Tibial artery (tissue), 4 donors: ENCODE measurements around the gene ITGAX.

Experiments
- DNase-seq, 2 donors: peaks; one replicate each; pipeline ENCODE4 v3.0.0-alpha.2; 2019
- H3K27ac ChIP-seq, 2 donors: fragments of 200-600 bp; sonication (generic) in 1 of 2; 1 replicate in 1 of 2; 2 replicates in 1 of 2; pipeline ENCODE4 v1.5.1; 2018 to 2019; ENCODE audit warnings: mild to moderate bottlenecking in 1 of 2
- H3K27me3 ChIP-seq, 2 donors: fragments of 200-600 bp; sonication (generic) in 1 of 2; one replicate each; pipeline versions ENCODE4 v1.5.1 to v1.6.0; 2016 to 2019
- H3K36me3 ChIP-seq, 3 donors: fragments of 200-600 bp; sonication (generic) in 2 of 3; one replicate each; pipeline ENCODE4 v1.5.1; 2016 to 2019; ENCODE audit warnings: mild to moderate bottlenecking in 2 of 3
- H3K4me1 ChIP-seq, 4 donors: fragments of 200-600 bp; sonication (generic) in 2 of 4; 1 replicate in 3 of 4; 2 replicates in 1 of 4; pipeline ENCODE4 v1.5.1; 2016 to 2019
- H3K4me3 ChIP-seq, 2 donors: fragments of 200-600 bp; sonication (generic) in 1 of 2; 1 replicate in 1 of 2; 2 replicates in 1 of 2; pipeline ENCODE4 v1.5.1; 2018 to 2019; ENCODE audit warnings: mild to moderate bottlenecking in 2 of 2
- H3K9me3 ChIP-seq, 3 donors: fragments of 200-600 bp; sonication (generic) in 1 of 3; one replicate each; pipeline ENCODE4 v1.5.1; 2016 to 2019
- CTCF ChIP-seq, 2 experiments: fragments of 200-600 bp in 1 of 2; fragments of 450-650 bp in 1 of 2; IDR thresholded peaks; one replicate each; pipeline ENCODE4 v1.5.1; 2017 to 2019; ENCODE audit warnings: antibody characterized with exemption in 2 of 2, mild to moderate bottlenecking in 1 of 2, moderate library complexity in 1 of 2
- intact Hi-C: fragments of 100-400 bp; cut with DNase I; formaldehyde crosslinking; loops from one replicate; pipeline ENCODE4 v1.15.0; 2023; ENCODE audit warnings: low total_unique reads

Gene ITGAX

GRCh38 chr16:31351942-31352325 lies 3.0 kb upstream of the ITGAX start:
- Histone ChIP-seq H3K4me3 (no peak overlapping the region), H3K36me3 (no peaks in the 10 kb centered on the region), H3K27me3 (peaks cover 0 to 10% of the 10 kb centered on the region in 2 donors), H3K27ac (no peak overlapping the region), H3K9me3 (no peaks in the 10 kb centered on the region), H3K4me1 (no peaks in the 10 kb centered on the region)
- TF ChIP-seq CTCF (IDR thresholded peaks at IDR 0.05), result no peak
- no peak for DNase-seq
- intact Hi-C loops, result no loop called here

- Histone ChIP-seq H3K9me3 (no peaks in the 10 kb centered on the region), H3K36me3 (no peaks in the 10 kb centered on the region), H3K4me1 (no peaks in the 10 kb centered on the region), H3K27me3 (peaks cover 0 to 10% of the 10 kb centered on the region in 2 donors), H3K4me3 (no peak overlapping the region), H3K27ac (no peak overlapping the region)
- intact Hi-C loops, result no loop called here
- no peak for DNase-seq
- no peak for TF ChIP-seq CTCF (IDR thresholded peaks at IDR 0.05)
These were observed 2.4 kb upstream of the ITGAX start for GRCh38 chr16:31352376-31353115.

GRCh38 chr16:31355431-31356100 lies 590 bp downstream of the ITGAX start:
- intact Hi-C loops, result no loop called here
- no peak for DNase-seq
- H3K27me3 ChIP-seq, result peaks cover 0 to 4% of the 10 kb centered on the region in 2 donors
- H3K36me3 ChIP-seq, result no peaks in the 10 kb centered on the region
- no peaks in the 10 kb centered on the region for H3K4me1 ChIP-seq
- no peak overlapping the region for H3K27ac ChIP-seq
- H3K9me3 ChIP-seq, result no peaks in the 10 kb centered on the region
- TF ChIP-seq CTCF (IDR thresholded peaks at IDR 0.05), result no peak
- H3K4me3 ChIP-seq, result no peak overlapping the region

- TF ChIP-seq CTCF (IDR thresholded peaks at IDR 0.05), result no peak
- Histone ChIP-seq H3K4me1 (no peaks in the 10 kb centered on the region), H3K36me3 (no peaks in the 10 kb centered on the region), H3K9me3 (no peaks in the 10 kb centered on the region), H3K27me3 (peaks cover 0 to 5% of the 10 kb centered on the region in 2 donors), H3K27ac (no peak overlapping the region), H3K4me3 (no peak overlapping the region)
- no peak for DNase-seq
- intact Hi-C loops, result no loop called here
These were observed 1.8 kb downstream of the ITGAX start for GRCh38 chr16:31356566-31357323.

- H3K27ac ChIP-seq, result no peak overlapping the region
- peak in 1 of 2 donors; percentile 60 for DNase-seq
- no peak overlapping the region for H3K4me3 ChIP-seq
- no peaks in the 10 kb centered on the region for H3K4me1 ChIP-seq
- intact Hi-C loops, result no loop called here
- H3K9me3 ChIP-seq, result no peaks in the 10 kb centered on the region
- H3K27me3 ChIP-seq, result peaks cover 0 to 10% of the 10 kb centered on the region in 2 donors
- no peaks in the 10 kb centered on the region for H3K36me3 ChIP-seq
- TF ChIP-seq CTCF (IDR thresholded peaks at IDR 0.05), result no peak
These were observed 2.5 kb downstream of the ITGAX start for GRCh38 chr16:31357324-31358109.
